GM21367 (cell line): ENCODE measurements around the gene MUC22.
"Not testable (repeated sequence)": the region's sequence is repeated elsewhere in the genome, so short reads cannot be mapped to it uniquely, and the experiment has no call there.

Experiments used
- ATAC-seq: cut with Tn5 transposase; IDR thresholded peaks from one replicate; pipeline ENCODE4 v1.9.1; 2021; ENCODE audit not compliant: unreplicated experiment

The MUC22 gene

GRCh38 chr6:30997301-30997700, 13.0 kb upstream of the MUC22 start:
- no peak for ATAC-seq

DNA sequence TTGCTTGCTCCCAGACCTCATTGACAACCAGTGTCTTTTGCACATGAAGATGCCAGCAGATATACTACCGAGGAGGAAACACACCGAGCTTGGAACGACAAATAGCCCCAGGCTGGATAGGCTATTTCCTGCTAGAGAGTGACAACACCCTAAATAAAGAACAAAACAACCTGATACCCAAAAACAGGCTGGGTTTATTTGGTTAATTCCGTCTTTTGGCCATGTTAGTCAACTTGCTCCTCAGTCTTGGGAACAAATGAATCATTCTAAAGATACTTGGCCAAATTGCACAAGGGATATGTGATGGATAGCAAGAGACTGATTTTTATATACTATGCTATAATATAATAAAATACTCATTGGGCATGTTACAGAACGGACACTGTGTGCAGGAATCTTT, 11.5 kb upstream of the MUC22 start:
- no peak for ATAC-seq

DNA sequence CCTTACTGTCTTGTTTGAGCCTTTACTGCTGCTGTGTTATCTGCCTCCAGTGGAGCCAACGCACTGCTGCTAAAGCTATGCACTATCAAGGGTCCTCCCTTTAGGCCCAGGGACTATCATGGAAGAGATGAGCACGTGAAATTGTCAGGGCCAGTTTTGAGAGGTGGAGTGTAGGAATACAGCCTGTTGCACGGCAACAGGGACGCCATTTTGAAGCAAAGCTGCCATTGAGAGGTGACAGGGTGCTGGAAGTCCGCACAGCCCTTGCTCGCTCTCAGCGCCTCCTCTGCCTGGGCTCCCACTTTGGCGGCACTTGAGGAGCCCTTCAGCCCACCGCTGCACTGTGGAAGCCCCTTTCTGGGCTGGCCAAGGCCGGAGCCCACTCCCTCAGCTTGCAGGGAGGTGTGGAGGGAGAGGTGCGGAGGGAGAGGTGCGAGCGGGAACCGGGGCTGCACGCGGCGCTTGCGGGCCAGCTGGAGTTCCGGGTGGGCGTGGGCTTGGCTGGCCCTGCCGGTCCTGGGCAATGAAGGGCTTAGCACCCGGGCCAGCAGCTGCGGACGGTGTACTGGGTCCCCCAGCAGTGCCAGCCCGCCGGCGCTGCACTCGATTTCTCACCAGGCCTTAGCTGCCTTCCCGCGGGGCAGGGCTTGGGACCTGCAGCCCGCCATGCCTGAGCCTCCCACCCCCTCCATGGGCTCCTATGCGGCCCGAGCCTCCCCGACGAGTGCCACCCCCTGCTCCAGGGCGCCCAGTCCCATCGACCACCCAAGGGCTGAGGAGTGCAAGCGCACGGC, 10.0 kb upstream of the MUC22 start:
- ATAC-seq = not testable (repeated sequence)

DNA sequence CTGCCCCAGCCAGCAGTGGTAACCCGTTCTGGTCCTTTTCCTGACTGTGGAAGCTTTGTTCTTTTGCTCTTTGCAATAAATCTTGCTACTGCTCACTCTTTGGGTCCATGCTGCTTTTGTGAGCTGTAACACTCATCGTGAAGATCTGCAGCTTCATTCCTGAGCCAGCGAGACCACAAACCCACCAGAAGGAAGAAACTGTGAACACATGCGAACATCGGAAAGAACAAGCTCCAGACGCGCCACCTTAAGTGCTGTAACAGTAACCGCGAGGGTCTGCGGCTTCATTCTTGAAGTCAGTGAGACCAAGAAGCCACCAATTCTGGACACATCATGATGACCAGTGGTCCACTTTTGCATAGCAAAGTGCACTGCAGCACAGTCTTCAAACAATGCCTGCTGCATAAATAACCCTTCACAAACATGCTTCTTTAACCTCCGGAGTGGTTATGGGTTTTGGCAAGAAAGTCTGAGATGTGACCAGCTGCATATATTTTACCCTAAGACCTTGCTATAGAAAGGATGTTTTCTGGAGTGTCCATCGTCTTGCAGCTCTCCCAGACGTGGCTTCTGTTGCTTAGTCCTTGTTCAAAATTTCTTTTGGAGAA, 8.9 kb upstream of the MUC22 start:
- no peak for ATAC-seq

- no peak for ATAC-seq
These were observed 7.8 kb upstream of the MUC22 start for GRCh38 chr6:31002471-31002870.

GRCh38 chr6:31004794-31005193, 5.5 kb upstream of the MUC22 start:
- ATAC-seq = no peak

DNA sequence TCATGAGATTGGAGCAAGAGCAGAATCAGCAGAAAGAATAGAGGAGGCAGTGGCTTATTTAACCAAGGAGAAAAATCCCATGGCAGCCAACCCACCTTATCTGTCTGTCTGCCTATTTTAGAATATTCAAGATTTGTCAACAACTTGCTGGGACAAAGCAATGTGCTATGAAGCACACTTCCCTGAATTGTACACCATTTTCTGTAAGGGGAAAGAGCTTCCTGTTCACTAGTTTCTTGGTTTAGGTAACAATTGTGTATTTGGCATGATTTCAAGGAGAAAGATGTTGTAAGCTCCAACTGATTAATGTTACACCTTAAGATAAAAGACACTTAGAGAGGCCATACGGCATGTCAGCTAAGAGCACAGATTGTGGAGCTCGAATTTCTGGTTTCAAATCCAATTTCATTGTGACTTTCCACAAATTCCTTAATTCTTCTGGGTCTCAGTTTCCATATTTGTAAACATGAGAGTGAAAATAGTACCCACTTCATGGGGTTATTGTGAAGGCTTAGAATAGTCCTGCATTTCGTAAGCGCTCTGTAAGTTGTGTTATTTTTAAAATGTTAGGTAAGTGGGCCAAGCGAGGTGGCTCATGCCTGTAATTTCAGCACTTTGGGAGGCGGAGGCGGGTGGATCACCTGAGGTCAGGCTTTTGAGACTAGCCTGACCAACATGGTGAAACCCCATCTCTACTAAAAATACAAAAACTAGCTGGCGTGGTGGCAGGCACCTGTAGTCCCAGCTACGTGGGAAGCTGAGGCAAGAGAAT, 4.8 kb upstream of the MUC22 start:
- no peak for ATAC-seq

GRCh38 chr6:31007694-31008093, 2.6 kb upstream of the MUC22 start:
- no peak for ATAC-seq

GRCh38 chr6:31008165-31008564, 2.1 kb upstream of the MUC22 start:
- ATAC-seq = no peak

DNA sequence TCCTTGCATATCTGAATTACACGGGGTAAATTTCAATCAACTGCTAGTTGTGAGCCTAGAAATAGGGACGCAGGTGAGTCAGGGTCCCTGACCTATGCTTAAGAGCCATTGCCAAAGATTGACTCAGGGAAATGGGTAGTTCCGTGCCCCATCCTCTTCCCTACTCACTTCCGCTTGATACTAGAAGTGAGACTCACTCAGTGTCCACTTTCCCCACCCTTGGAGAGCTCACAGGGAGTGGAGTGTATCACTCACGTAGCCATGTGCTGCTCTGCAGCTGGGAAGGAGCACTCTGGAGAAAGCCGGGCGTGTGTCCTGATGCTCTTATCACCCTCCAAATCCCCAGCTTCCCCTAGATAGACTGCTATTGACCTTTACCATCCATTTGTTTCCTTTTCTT, 543 bp upstream of the MUC22 start:
- no peak for ATAC-seq

GRCh38 chr6:31011153-31011552, 879 bp downstream of the MUC22 start:
- no peak for ATAC-seq

- no peak for ATAC-seq
These were observed 6.5 kb downstream of the MUC22 start for GRCh38 chr6:31016659-31017299.

GRCh38 chr6:31017436-31017835, 7.2 kb downstream of the MUC22 start:
- not testable (repeated sequence) for ATAC-seq

DNA sequence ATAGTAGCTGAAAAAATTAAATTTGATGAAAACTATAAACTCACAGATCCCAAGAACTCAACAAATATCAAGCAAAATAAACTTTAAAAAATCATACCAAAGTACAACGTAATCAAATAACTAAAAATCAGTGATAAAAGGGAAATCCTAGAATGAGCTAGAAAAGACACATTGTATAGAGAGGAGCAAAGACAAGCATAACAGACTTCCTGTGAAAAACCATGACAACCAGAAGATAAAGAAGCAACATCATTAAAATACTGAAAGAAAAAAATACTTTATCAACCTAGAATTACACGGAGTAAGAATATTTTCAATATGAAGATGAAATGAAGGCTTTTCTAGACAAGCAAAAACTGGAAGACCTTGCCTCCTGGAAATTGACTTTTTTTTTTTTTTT, 9.8 kb downstream of the MUC22 start:
- ATAC-seq = no peak

GRCh38 chr6:31020631-31021255, 10.5 kb downstream of the MUC22 start:
- not testable (repeated sequence) for ATAC-seq

DNA sequence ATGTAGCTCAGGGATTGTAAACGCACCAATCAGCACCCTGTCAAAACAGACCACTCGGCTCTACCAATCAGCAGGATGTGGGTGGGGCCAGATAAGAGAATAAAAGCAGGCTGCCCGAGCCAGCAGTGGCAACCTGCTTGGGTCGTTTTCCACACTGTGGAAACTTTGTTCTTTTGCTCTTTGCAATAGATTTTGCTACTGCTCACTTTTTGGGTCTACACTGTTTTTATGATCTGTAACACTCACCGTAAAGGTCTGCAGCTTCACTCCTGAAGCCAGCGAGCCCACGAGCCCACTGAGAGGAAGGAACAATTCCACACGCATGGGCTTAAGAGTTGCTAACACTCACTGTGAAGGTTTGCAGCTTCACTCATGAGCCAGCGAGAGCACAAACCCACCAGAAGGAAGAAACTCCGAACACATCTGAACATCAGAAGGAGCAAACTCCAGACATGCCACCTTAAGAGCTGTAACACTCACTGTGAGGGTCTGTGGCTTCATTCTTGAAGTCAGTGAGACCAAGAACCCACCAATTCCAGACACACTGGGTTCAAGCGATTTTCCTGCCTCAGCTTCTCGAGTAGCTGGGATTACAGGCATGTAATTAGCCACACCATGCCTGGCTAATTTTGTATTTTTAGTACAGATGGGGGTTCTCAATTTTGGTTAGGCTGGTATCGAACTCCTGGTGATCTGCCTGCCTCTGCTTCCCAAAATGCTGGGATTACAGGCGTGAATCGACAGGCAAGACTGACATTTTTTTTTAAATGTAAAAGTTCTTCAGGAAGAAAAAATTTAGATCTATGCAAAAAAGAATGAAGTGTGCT, 11.6 kb downstream of the MUC22 start:
- not testable (repeated sequence) for ATAC-seq

- no peak for ATAC-seq
These were observed 15.3 kb downstream of the MUC22 start for GRCh38 chr6:31025595-31025994.

GRCh38 chr6:31031095-31031494, 20.8 kb downstream of the MUC22 start:
- no peak for ATAC-seq

GRCh38 chr6:31033075-31033474, 22.8 kb downstream of the MUC22 start:
- no peak for ATAC-seq

- no peak for ATAC-seq
These were observed 25.7 kb downstream of the MUC22 start for GRCh38 chr6:31035862-31036497.
